NCI-H1436 treated with DMSO at 0.1 percent for 48 hours (cell line): ENCODE measurements around the gene SEMA3D.
"Not testable (repeated sequence)": the region's sequence is repeated elsewhere in the genome, so short reads cannot be mapped to it uniquely, and the experiment has no call there.

Source experiments
- DNase-seq: peaks from one replicate; lab custom pipeline; 2025; lab: John Stamatoyannopoulos, UW

Gene SEMA3D

DNA sequence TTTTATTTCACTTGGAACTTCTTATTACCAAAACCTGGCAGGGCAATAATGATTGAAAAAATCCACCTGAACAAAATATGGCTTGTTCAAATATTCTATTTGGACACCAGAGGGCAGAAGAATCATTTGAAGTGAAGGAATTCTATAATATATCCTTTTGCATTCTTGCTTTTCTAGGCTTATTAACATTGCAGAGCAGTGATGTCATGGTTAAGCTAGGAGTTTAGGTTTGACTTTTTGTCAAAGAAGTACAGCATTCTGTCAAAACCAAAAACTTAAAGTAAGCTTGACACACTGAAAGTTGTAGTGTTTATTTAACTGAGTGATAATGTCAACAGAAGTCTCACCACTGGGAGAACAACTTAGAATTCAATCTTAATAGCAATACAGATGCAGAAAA, 156.0 kb downstream of the SEMA3D start:
- no peak for DNase-seq

DNA sequence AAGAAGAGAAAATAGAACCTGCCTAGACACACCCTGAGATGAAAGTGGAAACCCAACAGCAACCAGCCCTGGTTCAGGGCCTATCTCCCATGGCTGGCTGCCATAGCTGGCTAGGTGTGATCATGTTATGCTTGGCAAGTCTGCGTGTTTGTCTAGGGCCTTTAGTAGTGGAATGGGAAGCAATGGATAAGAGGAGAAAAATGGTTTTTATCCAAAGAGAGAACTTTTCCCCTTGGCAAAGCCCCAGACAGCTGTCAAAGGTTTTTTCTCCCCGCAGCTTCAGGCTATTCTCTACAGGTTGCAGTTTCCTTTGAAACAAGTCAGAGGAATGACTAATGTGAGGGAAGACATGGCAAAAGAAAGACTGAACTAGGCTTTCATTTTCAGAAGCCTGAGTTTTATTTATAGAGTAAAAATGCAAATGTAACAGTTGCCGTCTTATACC, 161.5 kb downstream of the SEMA3D start:
- no peak for DNase-seq

GRCh38 chr7:85023916-85024315, 162.9 kb downstream of the SEMA3D start:
- no peak for DNase-seq

DNA sequence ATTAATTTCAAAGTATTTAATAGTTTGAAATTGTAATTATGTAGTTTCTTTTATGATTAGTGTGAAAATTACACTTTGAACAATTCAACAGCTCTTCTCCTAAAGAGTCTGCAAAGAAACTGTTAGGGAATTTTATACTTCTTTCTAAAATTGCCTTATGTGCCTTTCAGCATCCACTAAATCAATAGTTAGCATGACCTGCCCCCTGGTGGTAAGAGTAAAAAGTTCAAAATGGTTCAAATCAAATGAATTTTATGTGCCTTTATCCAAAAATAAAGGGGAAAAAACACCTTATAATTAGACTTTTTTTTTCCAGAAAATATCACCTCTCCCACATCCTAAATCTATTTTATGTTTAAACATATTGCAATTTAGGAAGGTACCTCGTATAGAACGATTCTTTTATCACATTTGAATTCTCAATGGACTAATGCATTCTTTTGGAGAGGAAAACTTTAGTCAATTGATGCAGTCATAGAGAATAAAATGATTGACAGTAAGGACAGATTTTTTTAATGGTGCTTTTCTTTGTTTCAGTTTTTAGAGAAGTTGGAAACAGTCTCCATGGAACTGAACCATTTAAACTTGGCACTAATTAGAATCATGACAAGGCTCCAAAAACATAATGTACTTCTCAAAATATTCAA, 163.7 kb downstream of the SEMA3D start:
- DNase-seq: no peak

DNA sequence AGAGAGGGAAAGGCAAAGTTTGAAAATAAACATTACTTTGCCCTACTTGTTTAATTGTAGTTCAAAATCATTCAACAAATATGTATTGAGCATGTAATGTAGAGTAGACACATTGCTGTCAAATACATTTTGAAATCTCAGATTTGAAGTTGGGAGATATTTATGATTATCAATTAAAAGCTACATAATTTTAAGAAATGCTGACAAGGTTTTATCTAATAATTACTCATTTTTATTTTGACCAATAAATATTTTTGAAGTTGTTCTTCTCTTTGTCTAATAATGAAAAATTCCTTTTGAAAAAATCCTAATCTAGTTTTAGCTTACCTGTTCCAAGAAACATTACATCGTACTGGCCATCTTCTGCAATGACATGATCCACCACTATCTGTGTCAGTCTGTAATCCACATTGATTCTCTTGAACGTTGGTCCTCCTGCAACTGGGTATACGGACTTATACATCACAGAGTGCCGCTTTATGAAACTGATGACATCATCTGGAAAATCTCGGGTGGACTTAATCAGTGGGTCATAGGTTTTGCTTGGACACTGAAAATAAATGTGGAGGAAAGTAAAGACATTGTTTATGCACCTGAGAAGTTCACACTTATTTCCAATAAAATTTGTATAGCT, 164.7 kb downstream of the SEMA3D start:
- DNase-seq: no peak

DNA sequence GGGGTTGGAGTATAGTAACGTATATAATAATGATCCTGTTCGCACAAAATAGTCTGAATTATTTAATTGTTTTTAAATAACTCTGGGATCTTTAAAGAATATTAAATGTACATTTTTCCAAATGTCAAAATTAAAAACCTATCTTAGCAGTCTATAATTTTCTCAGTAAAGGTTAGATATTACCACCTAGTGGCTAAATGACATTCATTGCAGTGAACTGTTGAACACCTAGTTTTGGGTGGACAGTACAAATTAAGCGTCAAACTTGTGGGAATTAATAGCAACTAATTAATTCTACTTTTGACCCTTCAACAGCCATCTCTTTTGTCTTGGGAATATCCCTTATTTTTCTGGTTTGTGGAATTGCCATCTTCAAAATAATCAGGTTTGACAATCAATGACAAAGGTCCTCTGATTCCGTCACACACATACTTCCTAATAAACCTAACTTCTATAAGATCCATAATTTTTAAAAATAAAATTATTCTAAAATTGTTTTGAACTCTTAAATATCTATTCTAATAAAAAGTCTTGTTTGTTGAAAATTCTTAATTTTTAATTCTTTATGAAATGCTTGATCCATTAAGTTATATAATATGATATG, 165.7 kb downstream of the SEMA3D start:
- no peak for DNase-seq

DNA sequence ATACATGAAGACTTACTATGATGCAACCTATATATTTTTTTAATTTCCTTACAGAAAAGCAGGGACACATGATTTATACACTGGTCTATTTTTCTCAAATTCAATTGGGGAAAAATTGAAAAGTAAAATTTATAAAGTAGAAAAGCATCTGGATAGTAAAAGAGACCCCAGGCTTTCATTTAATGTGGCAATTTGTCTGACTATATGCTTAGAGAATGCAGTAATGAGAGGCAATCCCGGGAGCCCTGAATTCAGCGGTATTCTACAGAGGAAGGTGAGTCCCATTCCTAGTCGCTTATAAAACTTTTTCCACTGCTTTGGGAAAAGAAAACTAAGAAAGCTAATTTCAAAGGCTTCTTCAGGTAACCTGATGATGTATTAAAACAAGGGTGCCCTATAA, 167.1 kb downstream of the SEMA3D start:
- DNase-seq: no peak

- DNase-seq: no peak
Observed at GRCh38 chr7:85019176-85019575, 167.7 kb downstream of the SEMA3D start.

GRCh38 chr7:85018498-85018897, 168.4 kb downstream of the SEMA3D start:
- no peak for DNase-seq

DNA sequence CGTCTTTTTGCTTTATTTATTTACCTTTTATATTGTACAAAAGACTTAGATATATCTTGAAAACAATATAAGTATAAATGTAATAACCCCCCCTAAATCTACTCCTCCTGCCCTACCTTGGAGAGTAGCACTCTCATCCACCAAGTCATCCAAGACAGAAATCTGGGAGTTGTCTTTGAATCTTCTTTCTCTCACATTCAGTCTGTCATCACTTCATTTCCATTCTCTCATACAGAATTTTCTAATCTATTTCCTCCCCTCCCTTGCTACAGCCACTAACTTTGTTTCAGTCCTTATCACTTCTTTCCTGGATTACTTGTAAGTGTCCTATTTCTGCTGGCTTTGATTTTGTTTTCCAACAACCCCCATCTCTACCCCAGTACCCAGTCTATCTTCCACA, 170.6 kb downstream of the SEMA3D start:
- no peak for DNase-seq

DNA sequence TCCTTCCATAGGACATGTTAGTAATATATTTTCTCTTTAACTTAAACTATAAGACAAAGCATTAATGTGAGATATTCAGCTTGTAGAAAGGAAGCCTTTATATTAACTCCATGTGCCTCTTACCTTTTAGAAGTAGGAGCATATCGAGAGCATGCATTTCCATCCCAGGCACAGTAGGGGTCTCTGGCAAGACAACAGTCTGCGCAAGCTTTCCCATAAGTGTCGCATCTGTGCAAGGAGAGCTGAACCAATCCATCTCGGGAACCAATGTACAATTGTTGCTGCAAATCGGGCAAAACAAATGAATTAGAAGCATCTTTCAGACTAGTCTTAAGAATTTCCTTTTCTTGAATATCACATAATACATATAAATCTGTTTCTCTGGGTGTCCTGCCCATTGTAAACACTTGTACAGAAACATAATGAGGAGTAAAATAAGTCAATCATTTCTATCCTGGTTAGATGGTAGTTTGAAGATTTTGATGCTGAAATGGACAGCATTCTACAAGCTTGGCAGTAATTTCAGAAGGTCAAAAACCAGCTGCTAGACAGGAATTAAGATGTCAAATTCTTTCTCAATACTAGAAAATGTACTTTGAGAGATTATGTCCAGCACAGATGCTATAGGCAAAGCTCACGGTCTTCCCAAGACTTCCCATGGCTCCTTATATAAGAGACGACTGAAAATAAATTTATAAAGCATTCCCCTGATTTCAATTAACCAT, 171.8 kb downstream of the SEMA3D start:
- no peak for DNase-seq

DNA sequence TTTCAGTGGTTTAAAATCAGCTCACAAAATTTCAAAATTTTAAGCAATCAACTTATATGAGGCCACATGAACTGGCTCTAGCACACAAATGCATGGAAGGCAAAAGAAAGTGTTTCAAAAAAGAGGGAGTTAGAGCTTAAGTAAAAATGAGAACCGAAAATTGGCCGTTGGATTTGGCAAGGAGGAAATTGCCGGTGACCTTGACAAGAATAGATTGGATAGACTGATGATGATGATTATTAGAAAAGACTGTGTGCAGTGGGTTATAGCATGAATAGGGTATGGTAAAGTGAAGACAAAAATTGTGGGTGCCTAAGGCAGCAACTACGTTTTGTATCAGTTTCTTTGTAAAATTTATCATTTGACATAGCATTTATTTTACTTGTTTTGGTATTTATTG, 175.7 kb downstream of the SEMA3D start:
- DNase-seq: no peak

GRCh38 chr7:85010306-85010705, 176.6 kb downstream of the SEMA3D start:
- DNase-seq: no peak

GRCh38 chr7:85006754-85007153, 180.1 kb downstream of the SEMA3D start:
- no peak for DNase-seq

DNA sequence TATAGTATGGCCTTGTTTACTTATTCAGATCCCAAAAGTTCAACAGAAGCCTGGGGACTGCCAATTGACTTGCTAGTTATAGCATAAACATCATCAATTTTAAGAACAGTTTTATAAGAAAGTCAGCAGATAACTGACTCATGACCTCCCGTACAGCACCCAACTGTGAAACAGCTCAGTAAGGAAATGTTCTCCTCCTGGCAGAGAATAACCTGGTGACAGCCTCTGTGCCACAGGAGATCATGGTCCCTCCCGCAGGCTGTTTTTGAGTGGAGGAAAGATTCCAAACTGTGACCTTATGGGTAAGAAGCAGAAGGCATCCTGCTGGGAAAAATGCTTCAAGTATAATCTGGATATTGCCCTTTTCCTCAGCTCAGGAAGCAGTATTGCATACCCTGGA, 182.5 kb downstream of the SEMA3D start:
- DNase-seq: no peak

GRCh38 chr7:85001495-85002345, 185.1 kb downstream of the SEMA3D start:
- DNase-seq: no peak

DNA sequence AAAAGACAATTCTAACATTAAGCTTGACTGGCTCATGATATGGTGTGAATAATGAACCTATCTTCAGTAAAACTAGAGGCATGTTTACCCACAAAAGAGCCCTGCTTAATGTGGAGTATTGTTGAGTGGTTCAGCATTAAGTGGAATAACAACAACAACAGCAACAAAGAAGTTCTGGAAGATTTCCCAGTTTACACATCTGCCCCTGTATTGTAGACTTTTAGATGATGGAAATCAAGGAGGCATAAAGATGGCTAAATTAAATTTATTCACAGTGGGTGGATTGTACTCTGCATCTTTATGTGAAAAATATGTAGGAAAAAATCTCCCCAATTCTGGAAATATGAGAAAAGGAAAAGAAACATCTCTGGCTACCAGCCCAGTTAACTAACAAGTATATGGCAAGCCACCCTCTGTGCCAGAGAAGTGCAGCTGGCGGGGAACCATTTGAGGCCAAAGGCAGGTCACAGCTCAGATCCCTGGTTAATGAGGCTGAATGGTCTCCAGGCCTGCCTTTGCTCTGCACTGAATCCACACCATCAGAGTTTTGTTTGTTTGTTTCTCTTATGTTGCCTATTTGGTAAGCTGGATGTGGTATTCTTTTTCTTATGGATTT, 186.0 kb downstream of the SEMA3D start:
- no peak for DNase-seq

DNA sequence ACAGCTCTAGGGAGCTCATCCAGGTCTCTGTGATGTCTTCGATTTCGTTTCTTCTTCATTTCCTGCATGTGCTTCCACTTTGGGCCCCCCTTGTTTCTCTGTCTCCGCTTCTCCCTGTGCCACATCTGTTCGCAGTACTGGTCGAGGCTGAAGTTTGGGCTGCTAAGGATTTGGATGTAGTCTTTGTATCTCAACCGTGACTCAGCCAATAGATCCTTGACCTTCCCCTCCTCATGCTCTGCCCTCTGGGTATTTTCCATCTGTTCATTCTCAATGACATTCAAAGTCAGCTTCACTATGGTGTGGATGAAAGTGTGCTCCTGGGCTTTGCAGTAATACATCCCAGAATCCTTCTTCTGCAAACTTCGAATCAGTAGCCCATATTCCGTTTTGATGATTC, 187.4 kb downstream of the SEMA3D start:
- DNase-seq: no peak

DNA sequence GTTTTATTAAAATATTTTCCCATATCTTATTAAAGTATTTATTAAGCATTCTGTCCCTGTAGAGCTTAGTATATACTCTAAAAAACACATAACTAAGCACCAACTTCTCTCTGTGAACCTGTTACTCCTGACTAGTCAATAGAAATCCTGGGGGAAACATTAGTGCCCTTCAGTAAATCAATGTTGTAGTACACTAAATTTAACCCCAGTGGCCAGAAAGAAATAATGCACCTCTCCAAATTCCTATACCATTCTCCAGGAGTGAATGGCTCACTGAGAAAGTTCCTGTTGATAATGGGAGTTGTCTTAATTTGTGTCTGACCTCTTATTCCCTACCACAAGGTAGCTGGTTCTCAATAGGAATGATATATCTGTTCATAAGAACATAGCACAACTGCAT, 188.2 kb downstream of the SEMA3D start:
- DNase-seq: no peak

- no peak for DNase-seq
Observed at GRCh38 chr7:84997626-84998025, 189.2 kb downstream of the SEMA3D start.

DNA sequence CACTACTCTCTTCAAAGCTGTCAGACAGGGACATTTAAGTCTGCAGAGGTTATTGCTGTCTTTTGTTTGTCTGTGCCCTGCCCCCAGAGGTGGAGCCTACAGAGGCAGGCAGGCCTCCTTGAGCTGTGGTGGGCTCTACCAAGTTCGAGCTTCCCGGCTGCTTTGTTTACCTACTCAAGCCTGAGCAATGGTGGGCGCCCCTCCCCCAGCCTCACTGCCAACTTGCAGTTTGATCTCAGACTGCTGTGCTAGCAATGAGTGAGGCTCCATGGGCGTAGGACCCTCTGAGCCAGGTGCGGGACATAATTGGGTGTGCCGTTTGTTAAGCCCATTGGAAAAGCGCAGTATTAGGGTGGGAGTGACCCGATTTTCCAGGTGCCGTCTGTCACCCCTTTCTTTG, 193.9 kb downstream of the SEMA3D start:
- not testable (repeated sequence) for DNase-seq
